GM20000 (cell line): Measurements from ENCODE around the gene GNAQ.

Source experiments
- DNase-seq: peaks from one replicate; pipeline ENCODE4 v3.0.0; 2012; ENCODE audit warnings: low spot score
- CTCF ChIP-seq: IDR thresholded peaks from 2 replicates; pipeline ENCODE4 v1.5.1; 2012; ENCODE audit warnings: mild to moderate bottlenecking, control low read depth; ENCODE audit errors: extremely low read depth, missing control alignments

GNAQ gene

GRCh38 chr9:78053627-78054026 lies 22.0 kb upstream of the GNAQ start:
- no peak for TF ChIP-seq CTCF
- DNase-seq, result no peak

GRCh38 chr9:78050421-78050820 lies 18.8 kb upstream of the GNAQ start:
- DNase-seq, result no peak
- TF ChIP-seq CTCF, result no peak

GRCh38 chr9:78049484-78049883 lies 17.9 kb upstream of the GNAQ start:
- no peak for TF ChIP-seq CTCF
- no peak for DNase-seq

GRCh38 chr9:78047106-78047505 lies 15.5 kb upstream of the GNAQ start:
- DNase-seq, result no peak
- no peak for TF ChIP-seq CTCF

GRCh38 chr9:78046112-78046511 lies 14.5 kb upstream of the GNAQ start:
- TF ChIP-seq CTCF, result no peak

GRCh38 chr9:78044886-78045285 lies 13.3 kb upstream of the GNAQ start:
- no peak for DNase-seq
- no peak for TF ChIP-seq CTCF

More at GRCh38 chr9:78046112-78046511, 14.5 kb upstream of the GNAQ start:
- no peak for DNase-seq

GRCh38 chr9:78044189-78044588 lies 12.6 kb upstream of the GNAQ start:
- no peak for DNase-seq
- TF ChIP-seq CTCF, result no peak
